ENCODE measurements around the gene CDK2AP2. TPM values are rescaled to one million over a fixed set of nuclear protein-coding genes. Genes with fewer than 3 reads are reported as not detected.

Gene CDK2AP2
- total and polyA plus RNA-seq, 9 of the 15 experiments (the other 6 are each of a cell fraction or from before 2014, with no cell fraction given) = 4.4 to 47.4 (median 21.7) TPM

GRCh38 chr11:67507864-67508485 is at the start of gene CDK2AP2 (continued):
- TF ChIP-seq ZNF639 (CRISPR knock-in tag; conservative IDR thresholded peaks at IDR 0.05 in 1 of 2, IDR thresholded peaks at IDR 0.05 in 1 of 2) (peak in 1 of 2 experiments; percentile 69; a peak in 1 of 4 replicates), ZNF143 (CRISPR knock-in tag; IDR thresholded peaks at IDR 0.05) (no peak), CHCHD3 (CRISPR knock-in tag; IDR thresholded peaks at IDR 0.05) (0 out of 2 replicates have a peak, but pooled peaks have one; percentile 66), SP1 (CRISPR knock-in tag; IDR thresholded peaks at IDR 0.05) (peak; percentile 90), ARID1B (IDR thresholded peaks at IDR 0.05) (no peak; the same call in 1 of the 2 replicates), RBM17 (IDR thresholded peaks at IDR 0.05; ENCODE audit: borderline replicate concordance, low read depth, low read length) (no peak), KHSRP (IDR thresholded peaks at IDR 0.05) (no peak), FOXA3 (CRISPR knock-in tag; conservative IDR thresholded peaks at IDR 0.05 in 1 of 2, IDR thresholded peaks at IDR 0.05 in 1 of 2) (peak; percentile 22 to 57; a peak in 1 of 4 replicates), ELF1 (tag; IDR thresholded peaks at IDR 0.05) (peak; percentile 82), ZBTB5 (IDR thresholded peaks at IDR 0.05) (peak; percentile 67), MED1 (CRISPR knock-in tag; IDR thresholded peaks at IDR 0.05; ENCODE audit: borderline replicate concordance) (no peak), DNMT1 (IDR thresholded peaks at IDR 0.05) (no peak), SMARCA4 (IDR thresholded peaks at IDR 0.05) (no peak), ZBTB33 (CRISPR knock-in tag; IDR thresholded peaks at IDR 0.05) (no peak; the same call in 1 of the 2 replicates), ERF (CRISPR knock-in tag; IDR thresholded peaks at IDR 0.05) (peak; percentile 85; the same call in 1 of the 2 replicates), ZBTB43 (CRISPR knock-in tag; IDR thresholded peaks at IDR 0.05) (0 out of 2 replicates have a peak, but pooled peaks have one; percentile 6), BDP1 (IDR thresholded peaks at IDR 0.05; ENCODE audit: insufficient read depth, insufficient read length) (no peak), SMAD4 (CRISPR knock-in tag; conservative IDR thresholded peaks at IDR 0.05) (peak; percentile 58), ZNF766 (CRISPR knock-in tag; conservative IDR thresholded peaks at IDR 0.05) (no peak)
